K562 (cell line): ENCODE measurements around the gene WDR88. TPM values are rescaled to one million over a fixed set of nuclear protein-coding genes. Genes with fewer than 3 reads are reported as not detected.

ENCODE experiments used
- EP400 ChIP-seq: fragments of 450-650 bp; IDR thresholded peaks from 2 replicates; pipeline ENCODE4 v1.6.1; 2017; ENCODE audit warnings: antibody characterized with exemption, mild to moderate bottlenecking, moderate library complexity
- FOS ChIP-seq: IDR thresholded peaks from 3 replicates; pipeline ENCODE4 v1.6.1; 2011; ENCODE audit not compliant: insufficient read length; ENCODE audit errors: extremely low read depth
- GABPB1 ChIP-seq: sonication (generic); formaldehyde crosslinking; IDR thresholded peaks from 2 replicates; pipeline ENCODE4 v1.8.0; 2022; ENCODE audit warnings: mild to moderate bottlenecking, missing genetic modification reagents
- GTF2E2 ChIP-seq: fragments of 200-800 bp; sonication (Bioruptor generic); IDR thresholded peaks from 2 replicates; pipeline ENCODE4 v1.6.1; 2016; ENCODE audit warnings: missing genetic modification characterization, missing compliant biosample characterization
- HNRNPH1 ChIP-seq: fragments of 200-400 bp; formaldehyde crosslinking; optimal IDR thresholded peaks from 2 replicates; pipeline ENCODE3; 2017; ENCODE audit warnings: low read depth, mild to moderate bottlenecking, low read length, moderate library complexity
- LCOR ChIP-seq: sonication (generic); formaldehyde crosslinking; IDR thresholded peaks from 2 replicates; pipeline ENCODE4 v1.8.0; 2022; ENCODE audit warnings: mild to moderate bottlenecking, missing genetic modification reagents
- MAZ ChIP-seq, 2 experiments: fragments of 450-650 bp in 1 of 2; sonication (generic) in 1 of 2; formaldehyde crosslinking; IDR thresholded peaks in 1 of 2; conservative IDR thresholded peaks in 1 of 2; 2 replicates each; pipeline versions ENCODE4 v1.4.0 to v1.5.0; 2020; ENCODE audit warnings: mild to moderate bottlenecking in 1 of 2, missing genetic modification reagents in 1 of 2
- SIN3B ChIP-seq: fragments of 450-650 bp; IDR thresholded peaks from 2 replicates; pipeline ENCODE4 v1.6.1; 2017; ENCODE audit warnings: low read depth, mild to moderate bottlenecking, moderate library complexity
- SIX5 ChIP-seq, 2 experiments: IDR thresholded peaks; 2 replicates each; pipeline ENCODE4 v1.6.1; 2011; ENCODE audit warnings: low read length in 2 of 2, borderline replicate concordance in 1 of 2, low read depth in 1 of 2, mild to moderate bottlenecking in 1 of 2, moderate library complexity in 1 of 2; ENCODE audit not compliant: insufficient read depth in 1 of 2
- SMAD3 ChIP-seq: fragments of 450-650 bp; formaldehyde crosslinking; conservative IDR thresholded peaks from 2 replicates; pipeline ENCODE4 v1.4.0; 2020; ENCODE audit warnings: mild to moderate bottlenecking
- YY1 ChIP-seq, 3 experiments: IDR thresholded peaks; 2 replicates each; pipeline ENCODE4 v1.6.1; 2011; ENCODE audit warnings: low read length in 2 of 3, mild to moderate bottlenecking in 2 of 3, moderate library complexity in 2 of 3, borderline replicate concordance in 1 of 3, control low read depth in 1 of 3, low read depth in 1 of 3; ENCODE audit not compliant: insufficient read depth in 3 of 3, insufficient replicate concordance in 2 of 3, control insufficient read depth in 1 of 3, insufficient read length in 1 of 3; ENCODE audit errors: extremely low read depth in 1 of 3
- ZNF12 ChIP-seq: sonication (generic); formaldehyde crosslinking; IDR thresholded peaks from 2 replicates; pipeline ENCODE4 v1.4.0; 2020; ENCODE audit warnings: mild to moderate bottlenecking, missing genetic modification reagents
- ZNF511 ChIP-seq: sonication (generic); formaldehyde crosslinking; IDR thresholded peaks from 2 replicates; pipeline ENCODE4 v1.8.0; 2022; ENCODE audit warnings: mild to moderate bottlenecking, missing genetic modification reagents
- ZNF79 ChIP-seq: fragments of 250-450 bp; sonication (Bioruptor Pico); IDR thresholded peaks from 2 replicates; pipeline ENCODE4 v1.4.0; 2020; ENCODE audit warnings: low read depth, mild to moderate bottlenecking, moderate library complexity
- polyA plus RNA-seq, 8 experiments: library from polyadenylated mRNA; depleted of rRNA in 4 of 8; stranded (reverse) in 5 of 8; unstranded in 3 of 8; fragments of >200 nt; fragmentation: Nextera tagmentation in 2 of 8; fragmentation: Illumina TruSeq in 1 of 8; extraction: Ambion mirVana in 2 of 8; extraction: Trizol in 1 of 8; gene quantifications; 2 replicates each; pipeline versions ENCODE4 v1.2.1 to v1.2.3, GENCODE V29; 2011 to 2014; ENCODE audit warnings: inconsistent platforms in 1 of 8, missing spikeins in 1 of 8
- total RNA-seq, 7 experiments: library from RNA; depleted of rRNA in 6 of 7; stranded (reverse); fragments of >200 nt in 6 of 7; fragmentation: Illumina TruSeq in 2 of 7; extraction: Trizol in 2 of 7; gene quantifications; 2 replicates each; pipeline versions ENCODE4 v1.2.1 to v1.2.3, GENCODE V29; 2011 to 2021; ENCODE audit warnings: low replicate concordance in 1 of 7
- TF ChIP-seq, protein P1 (sequence below), 2 experiments: IDR thresholded peaks; 2 replicates each; pipeline ENCODE4 v1.6.1; 2012; ENCODE audit warnings: improper control_type of control experiment in 2 of 2, low read depth in 2 of 2, low read length in 2 of 2, borderline replicate concordance in 1 of 2
- TF ChIP-seq, protein P2 (sequence below): fragments of 250-450 bp; sonication (Bioruptor Pico); IDR thresholded peaks from 2 replicates; pipeline ENCODE4 v1.4.0; 2020; ENCODE audit warnings: mild to moderate bottlenecking, moderate library complexity

Gene WDR88
- total and polyA plus RNA-seq, 9 of the 15 experiments (the other 6 are each of a cell fraction or from before 2014, with no cell fraction given), result 0.03 to 0.04 TPM; not detected in 7

GRCh38 chr19:33176670-33177416 is 44.9 kb downstream of the WDR88 start (continued):
- TF ChIP-seq MAZ (CRISPR knock-in tag; conservative IDR thresholded peaks at IDR 0.05 in 1 of 2, IDR thresholded peaks at IDR 0.05 in 1 of 2), result peak; percentile 46 to 62
- no peak for TF ChIP-seq ZNF79 (CRISPR knock-in tag)
- peak; percentile 72; the same call in 1 of the 2 replicates for TF ChIP-seq EP400
- TF ChIP-seq, protein P1, sequence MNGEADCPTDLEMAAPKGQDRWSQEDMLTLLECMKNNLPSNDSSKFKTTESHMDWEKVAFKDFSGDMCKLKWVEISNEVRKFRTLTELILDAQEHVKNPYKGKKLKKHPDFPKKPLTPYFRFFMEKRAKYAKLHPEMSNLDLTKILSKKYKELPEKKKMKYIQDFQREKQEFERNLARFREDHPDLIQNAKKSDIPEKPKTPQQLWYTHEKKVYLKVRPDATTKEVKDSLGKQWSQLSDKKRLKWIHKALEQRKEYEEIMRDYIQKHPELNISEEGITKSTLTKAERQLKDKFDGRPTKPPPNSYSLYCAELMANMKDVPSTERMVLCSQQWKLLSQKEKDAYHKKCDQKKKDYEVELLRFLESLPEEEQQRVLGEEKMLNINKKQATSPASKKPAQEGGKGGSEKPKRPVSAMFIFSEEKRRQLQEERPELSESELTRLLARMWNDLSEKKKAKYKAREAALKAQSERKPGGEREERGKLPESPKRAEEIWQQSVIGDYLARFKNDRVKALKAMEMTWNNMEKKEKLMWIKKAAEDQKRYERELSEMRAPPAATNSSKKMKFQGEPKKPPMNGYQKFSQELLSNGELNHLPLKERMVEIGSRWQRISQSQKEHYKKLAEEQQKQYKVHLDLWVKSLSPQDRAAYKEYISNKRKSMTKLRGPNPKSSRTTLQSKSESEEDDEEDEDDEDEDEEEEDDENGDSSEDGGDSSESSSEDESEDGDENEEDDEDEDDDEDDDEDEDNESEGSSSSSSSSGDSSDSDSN (IDR thresholded peaks at IDR 0.05; ENCODE audit: borderline replicate concordance in 1 of 2, low read depth in 2 of 2, low read length in 2 of 2), result peak; percentile 64 to 94; a peak in 3 of 4 replicates
- TF ChIP-seq ZNF12 (CRISPR knock-in tag), result no peak
- peak; percentile 1 for TF ChIP-seq FOS
- TF ChIP-seq GABPB1 (CRISPR knock-in tag), result peak; percentile 92
- TF ChIP-seq ZNF511 (CRISPR knock-in tag), result peak; percentile 7
- TF ChIP-seq LCOR (CRISPR knock-in tag), result peak; percentile 89
- TF ChIP-seq SMAD3 (CRISPR knock-in tag), result no peak
- TF ChIP-seq SIN3B, result peak; percentile 66; the same call in 1 of the 2 replicates
- no peak for TF ChIP-seq GTF2E2
- peak in 1 of 3 experiments; percentile 6 for TF ChIP-seq YY1 (IDR thresholded peaks at IDR 0.05; ENCODE audit: borderline replicate concordance in 1 of 3, control insufficient read depth in 1 of 3, extremely low read depth in 1 of 3, insufficient read depth in 3 of 3, insufficient read length in 1 of 3, insufficient replicate concordance in 2 of 3, low read depth in 1 of 3, low read length in 2 of 3)
- TF ChIP-seq SIX5 (IDR thresholded peaks at IDR 0.05; ENCODE audit: borderline replicate concordance in 1 of 2, insufficient read depth in 1 of 2, low read depth in 1 of 2, low read length in 2 of 2), result no peak
- no peak for TF ChIP-seq HNRNPH1
- TF ChIP-seq, protein P2, sequence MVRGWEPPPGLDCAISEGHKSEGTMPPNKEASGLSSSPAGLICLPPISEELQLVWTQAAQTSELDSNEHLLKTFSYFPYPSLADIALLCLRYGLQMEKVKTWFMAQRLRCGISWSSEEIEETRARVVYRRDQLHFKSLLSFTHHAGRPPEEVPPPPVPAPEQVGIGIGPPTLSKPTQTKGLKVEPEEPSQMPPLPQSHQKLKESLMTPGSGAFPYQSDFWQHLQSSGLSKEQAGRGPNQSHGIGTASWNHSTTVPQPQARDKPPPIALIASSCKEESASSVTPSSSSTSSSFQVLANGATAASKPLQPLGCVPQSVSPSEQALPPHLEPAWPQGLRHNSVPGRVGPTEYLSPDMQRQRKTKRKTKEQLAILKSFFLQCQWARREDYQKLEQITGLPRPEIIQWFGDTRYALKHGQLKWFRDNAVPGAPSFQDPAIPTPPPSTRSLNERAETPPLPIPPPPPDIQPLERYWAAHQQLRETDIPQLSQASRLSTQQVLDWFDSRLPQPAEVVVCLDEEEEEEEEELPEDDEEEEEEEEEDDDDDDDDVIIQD, result no peak
